ENCODE data around the gene CLEC4D. TPM values are rescaled to one million over a fixed set of nuclear protein-coding genes. Genes with fewer than 3 reads are reported as not detected.

The CLEC4D gene
- total RNA-seq, 1 experiment from 2014 or later: not detected

GRCh38 chr12:8482571-8483061, 30.7 kb upstream of the CLEC4D start:
- intact Hi-C loops (cut with micrococcal nuclease; ENCODE audit: unreplicated experiment) (no loop called here), in situ Hi-C loops (cut with HindIII; ENCODE audit: low pct_unique_long_range_greater_than_20kb, low sequenced_read_pairs) (no loop called here)
- Histone ChIP-seq H3K4me3 (ENCODE audit: low read depth in 2 of 2, low read length in 2 of 2) (no peak overlapping the region), H3K4me1 (ENCODE audit: control insufficient read depth, insufficient read depth, low read length) (no peaks in the 10 kb centered on the region), H3K36me3 (ENCODE audit: control insufficient read depth, insufficient read depth, low read length) (no peaks in the 10 kb centered on the region), H3K27me3 (ENCODE audit: control insufficient read depth, insufficient read depth, low read length) (no peaks in the 10 kb centered on the region), H3K27ac (ENCODE audit: low read length) (no peak overlapping the region), H3K9me3 (ENCODE audit: control insufficient read depth, insufficient read depth, low read depth, low read length) (no peaks in the 10 kb centered on the region)
- TF ChIP-seq CTCF (IDR thresholded peaks at IDR 0.05) (no peak), SIN3A (IDR thresholded peaks at IDR 0.05; ENCODE audit: borderline replicate concordance, insufficient read depth, low read depth, low read length) (no peak), TCF7L2 (IDR thresholded peaks at IDR 0.05; ENCODE audit: low read depth, low read length) (no peak), POLR2AphosphoS5 (IDR thresholded peaks at IDR 0.05; ENCODE audit: low read depth, low read length) (no peak), REST (IDR thresholded peaks at IDR 0.05; ENCODE audit: insufficient read depth in 1 of 2, low read depth in 2 of 2, low read length in 1 of 2) (no peak)
- ChIA-PET CTCF (no interaction called here), POLR2A (no interaction called here)
- no peak for ATAC-seq
- DNase-seq (ENCODE audit: low read depth, low spot score): no peak
- no TSS peak for BruUV-seq (replicated peaks)

GRCh38 chr12:8483079-8483478, 30.2 kb upstream of the CLEC4D start:
- Histone ChIP-seq H3K9me3 (ENCODE audit: control insufficient read depth, insufficient read depth, low read depth, low read length) (no peaks in the 10 kb centered on the region), H3K27me3 (ENCODE audit: control insufficient read depth, insufficient read depth, low read length) (no peaks in the 10 kb centered on the region), H3K36me3 (ENCODE audit: control insufficient read depth, insufficient read depth, low read length) (no peaks in the 10 kb centered on the region), H3K4me1 (ENCODE audit: control insufficient read depth, insufficient read depth, low read length) (no peaks in the 10 kb centered on the region), H3K27ac (ENCODE audit: low read length) (no peak overlapping the region), H3K4me3 (ENCODE audit: low read depth in 2 of 2, low read length in 2 of 2) (no peak overlapping the region)
- BruUV-seq (replicated peaks): no TSS peak
- intact Hi-C loops (cut with micrococcal nuclease; ENCODE audit: unreplicated experiment) (no loop called here), in situ Hi-C loops (cut with HindIII; ENCODE audit: low pct_unique_long_range_greater_than_20kb, low sequenced_read_pairs) (no loop called here)
- CTCF ChIA-PET: no interaction called here
- ATAC-seq: no peak
- TF ChIP-seq SIN3A (IDR thresholded peaks at IDR 0.05; ENCODE audit: borderline replicate concordance, insufficient read depth, low read depth, low read length): no peak
- TF ChIP-seq POLR2AphosphoS5 (IDR thresholded peaks at IDR 0.05; ENCODE audit: low read depth, low read length): no peak
- TF ChIP-seq TCF7L2 (IDR thresholded peaks at IDR 0.05; ENCODE audit: low read depth, low read length): no peak
- no peak for TF ChIP-seq REST (IDR thresholded peaks at IDR 0.05; ENCODE audit: insufficient read depth in 1 of 2, low read depth in 2 of 2, low read length in 1 of 2)
- no peak for TF ChIP-seq CTCF (IDR thresholded peaks at IDR 0.05)
- POLR2A ChIA-PET: no interaction called here
- DNase-seq (ENCODE audit: low read depth, low spot score): no peak

Data from Panc1 (cell line).